H9 (cell line): ENCODE data around the gene RASGRP4. TPM values are rescaled to one million over a fixed set of nuclear protein-coding genes. Genes with fewer than 3 reads are reported as not detected.

Experiments
- DNase-seq: peaks from one replicate; pipeline ENCODE4 v3.0.0-alpha.2; 2017
- H2AFZ ChIP-seq: one replicate; pipeline ENCODE4 v1.6.1; 2013; ENCODE audit warnings: mild to moderate bottlenecking, low read length, control low read depth, moderate library complexity
- H2AK5ac ChIP-seq: 2 replicates; pipeline ENCODE4 v1.6.1; 2013; ENCODE audit warnings: low read length, control low read depth, mixed read lengths; ENCODE audit not compliant: insufficient read length
- H2BK120ac ChIP-seq: one replicate; pipeline ENCODE4 v1.6.1; 2013; ENCODE audit warnings: low read depth, mild to moderate bottlenecking, low read length, control low read depth, inconsistent platforms; ENCODE audit not compliant: poor library complexity, severe bottlenecking
- H2BK12ac ChIP-seq: 2 replicates; pipeline ENCODE4 v1.6.1; 2013; ENCODE audit warnings: low read length, control low read depth, mixed read lengths, low read depth; ENCODE audit not compliant: insufficient read length
- H2BK15ac ChIP-seq: 2 replicates; pipeline ENCODE4 v1.6.1; 2013; ENCODE audit warnings: low read depth, low read length, control low read depth
- H2BK20ac ChIP-seq: one replicate; pipeline ENCODE4 v1.6.1; 2013; ENCODE audit warnings: low read depth, mild to moderate bottlenecking, low read length, control low read depth, inconsistent platforms; ENCODE audit not compliant: poor library complexity, severe bottlenecking
- H2BK5ac ChIP-seq: 2 replicates; pipeline ENCODE4 v1.6.1; 2013; ENCODE audit warnings: low read length, control low read depth, mixed read lengths; ENCODE audit not compliant: insufficient read length
- H3K14ac ChIP-seq: 2 replicates; pipeline ENCODE4 v1.6.1; 2013; ENCODE audit warnings: low read length, control low read depth; ENCODE audit not compliant: insufficient read depth
- H3K18ac ChIP-seq: 2 replicates; pipeline ENCODE4 v1.6.1; 2013; ENCODE audit warnings: low read depth, mild to moderate bottlenecking, mixed read lengths, low read length, control low read depth; ENCODE audit not compliant: insufficient read length
- H3K23ac ChIP-seq: 2 replicates; pipeline ENCODE4 v1.6.1; 2013; ENCODE audit warnings: low read length, control low read depth, mixed read lengths, low read depth; ENCODE audit not compliant: insufficient read length
- H3K23me2 ChIP-seq: 2 replicates; pipeline ENCODE4 v1.6.1; 2013; ENCODE audit warnings: low read depth, mild to moderate bottlenecking, mixed read lengths, low read length, control low read depth; ENCODE audit not compliant: insufficient read length, poor library complexity, severe bottlenecking
- H3K27ac ChIP-seq: 2 replicates; pipeline ENCODE4 v1.5.1; 2013; ENCODE audit warnings: low read length, control low read depth, mixed read lengths, low read depth; ENCODE audit not compliant: insufficient read length
- H3K27me3 ChIP-seq: 2 replicates; pipeline ENCODE4 v1.6.1; 2013; ENCODE audit warnings: low read length, control low read depth, inconsistent platforms; ENCODE audit not compliant: insufficient read depth
- H3K4ac ChIP-seq: 2 replicates; pipeline ENCODE4 v1.6.1; 2013; ENCODE audit warnings: low read depth, mild to moderate bottlenecking, control low read depth, inconsistent platforms, low read length, moderate library complexity
- H3K4me1 ChIP-seq: 2 replicates; pipeline ENCODE4 v1.6.1; 2013; ENCODE audit warnings: low read length, control low read depth, inconsistent platforms; ENCODE audit not compliant: insufficient read depth
- H3K4me2 ChIP-seq: 2 replicates; pipeline ENCODE4 v1.6.1; 2013; ENCODE audit warnings: low read length, control low read depth, mixed read lengths; ENCODE audit not compliant: insufficient read length, insufficient read depth
- H3K56ac ChIP-seq: 2 replicates; pipeline ENCODE4 v1.6.1; 2013; ENCODE audit warnings: low read depth, mild to moderate bottlenecking, mixed read lengths, low read length, control low read depth; ENCODE audit not compliant: insufficient read length
- H3K79me1 ChIP-seq: 2 replicates; pipeline ENCODE4 v1.6.1; 2013; ENCODE audit warnings: low read depth, mild to moderate bottlenecking, moderate library complexity, low read length, control low read depth, inconsistent platforms; ENCODE audit not compliant: insufficient read depth, poor library complexity, severe bottlenecking
- H3K79me2 ChIP-seq: 2 replicates; pipeline ENCODE4 v1.6.1; 2013; ENCODE audit warnings: low read length, control low read depth, inconsistent platforms; ENCODE audit not compliant: insufficient read depth
- H3K9ac ChIP-seq: 2 replicates; pipeline ENCODE4 v1.6.1; 2013; ENCODE audit warnings: low read length, control low read depth, mixed read lengths; ENCODE audit not compliant: insufficient read length; ENCODE audit errors: extremely low read depth
- H3K9me3 ChIP-seq: one replicate; pipeline ENCODE4 v1.6.1; 2013; ENCODE audit warnings: low read depth, low read length, inconsistent platforms; ENCODE audit not compliant: control insufficient read depth
- H3T11ph ChIP-seq: one replicate; pipeline ENCODE4 v1.6.1; 2013; ENCODE audit warnings: mild to moderate bottlenecking, low read length, control low read depth, inconsistent platforms
- H4K20me1 ChIP-seq: one replicate; pipeline ENCODE4 v1.6.1; 2013; ENCODE audit not compliant: control insufficient read depth, insufficient read length, insufficient read depth
- H4K5ac ChIP-seq: 2 replicates; pipeline ENCODE4 v1.6.1; 2013; ENCODE audit warnings: low read depth, mild to moderate bottlenecking, mixed read lengths, low read length, control low read depth; ENCODE audit not compliant: insufficient read length
- H4K8ac ChIP-seq: replicated peaks from 2 replicates; pipeline ENCODE4 v1.6.1; 2013; ENCODE audit warnings: low read length, control low read depth, mixed read lengths, low read depth; ENCODE audit not compliant: insufficient read length
- H4K91ac ChIP-seq: 2 replicates; pipeline ENCODE4 v1.6.1; 2013; ENCODE audit warnings: low read depth, mild to moderate bottlenecking, moderate library complexity, mixed read lengths, low read length, control low read depth; ENCODE audit not compliant: insufficient read length
- H3K27ac Mint-ChIP-seq, 3 experiments: 2 replicates in 2 of 3; 3 replicates in 1 of 3; pipeline ENCODE4 v1.8.0; 2020 to 2021; ENCODE audit warnings: mixed read lengths in 3 of 3, mild to moderate bottlenecking in 1 of 3, moderate library complexity in 1 of 3
- H3K27me3 Mint-ChIP-seq: 2 replicates; pipeline ENCODE4 v1.8.0; 2021; ENCODE audit warnings: low read depth, mild to moderate bottlenecking, moderate library complexity, mixed read lengths
- H3K36me3 Mint-ChIP-seq, 3 experiments: 2 replicates in 2 of 3; 3 replicates in 1 of 3; pipeline ENCODE4 v1.8.0; 2020 to 2021; ENCODE audit warnings: low read depth in 3 of 3, mixed read lengths in 3 of 3; ENCODE audit not compliant: insufficient read depth in 1 of 3
- H3K4me1 Mint-ChIP-seq, 2 experiments: 2 replicates each; pipeline ENCODE4 v1.8.0; 2020; ENCODE audit warnings: mixed read lengths in 2 of 2
- H3K4me3 Mint-ChIP-seq, 2 experiments: 2 replicates in 1 of 2; 3 replicates in 1 of 2; pipeline ENCODE4 v1.8.0; 2020 to 2021; ENCODE audit warnings: mild to moderate bottlenecking in 2 of 2, mixed read lengths in 2 of 2, moderate library complexity in 1 of 2
- H3K9me3 Mint-ChIP-seq, 2 experiments: 2 replicates in 1 of 2; 3 replicates in 1 of 2; pipeline ENCODE4 v1.8.0; 2020; ENCODE audit warnings: mild to moderate bottlenecking in 2 of 2, mixed read lengths in 2 of 2, moderate library complexity in 1 of 2
- WGBS: extraction: QIAGEN DNeasy Blood & Tissue Kit; methylation state at CpG from one replicate; pipeline ENCODE4 v1.1.7; 2013; ENCODE audit warnings: missing lambda C conversion rate, low lambda C conversion rate, mixed read lengths; ENCODE audit not compliant: insufficient read length; ENCODE audit errors: extremely low coverage; 5-methylcytosine and 5-hydroxymethylcytosine counted together
- total RNA-seq: library from RNA; stranded (reverse); gene quantifications from 2 replicates; pipeline ENCODE4 v1.2.1, GENCODE V29; 2021
- TF ChIP-seq, protein P1 (sequence below): fragments of 200-600 bp; sonication (generic); conservative IDR thresholded peaks from 3 replicates; pipeline ENCODE4 v1.8.0; 2021; ENCODE audit warnings: antibody characterized with exemption, mild to moderate bottlenecking

Gene RASGRP4
- total RNA-seq, 1 experiment from 2014 or later = 0.28 TPM

DNA sequence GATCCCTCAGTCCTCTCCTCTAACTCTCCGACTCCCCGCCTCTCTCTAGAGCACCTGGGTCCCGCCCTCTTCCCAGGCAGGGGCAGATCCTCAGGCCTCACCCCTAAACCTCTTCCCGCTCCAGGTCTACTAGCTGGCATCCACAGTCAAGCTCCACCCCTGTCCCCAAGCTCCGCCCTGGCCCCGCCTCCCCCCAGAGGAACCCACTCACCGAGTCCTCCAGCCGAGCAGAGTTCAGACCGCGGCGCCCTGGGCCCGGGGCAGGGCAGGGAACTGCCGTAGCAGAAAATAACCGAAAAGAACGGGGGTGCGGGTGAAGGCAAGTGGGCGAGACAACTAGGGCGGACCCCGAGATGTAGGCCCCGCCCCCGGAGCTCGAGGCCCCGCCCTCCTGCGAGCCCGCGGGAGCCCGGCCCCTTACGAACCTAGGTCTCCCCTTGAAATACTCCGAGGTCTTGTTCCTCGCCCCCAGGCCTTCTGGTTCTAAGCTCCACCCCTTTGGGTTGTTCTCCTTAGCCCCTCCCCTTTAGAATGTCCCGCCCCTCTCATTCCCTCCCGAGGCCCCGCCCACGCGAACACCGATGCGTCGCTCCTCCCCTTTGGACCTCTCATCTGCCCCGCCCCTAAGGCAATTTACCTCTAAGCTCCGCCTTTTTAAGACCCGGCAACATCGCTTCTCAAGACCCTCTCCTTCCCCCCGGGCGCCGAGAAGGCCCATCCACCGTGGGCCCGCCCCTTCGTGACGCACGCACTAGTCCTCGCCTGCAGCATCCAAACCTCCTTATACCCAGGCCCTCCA, 38.3 kb downstream of the RASGRP4 start, which contains the start of gene GGN:
Gene GGN (minus strand): TSS at position 485 of the 799 bp plus-strand sequence. CDS start 773 bp downstream, outside the sequence.
- Mint-ChIP-seq H3K9me3 (no peaks in the 10 kb centered on the region), H3K27ac (peak within 1 kb of the TSS; percentile 73 to 97 (median 96); a peak in 6 of 7 replicates), H3K27me3 (peaks cover 7% of the 10 kb centered on the region; the same call in 1 of the 2 replicates), H3K4me3 (peak within 1 kb of the TSS; percentile 83 to 95), H3K36me3 (peaks cover 12 to 37% (median 26%) of the 10 kb centered on the region in 3 experiments), H3K4me1 (peaks cover 36 to 48% of the 10 kb centered on the region in 2 experiments)
- Histone ChIP-seq H3K4me2 (peak within 1 kb of the TSS; percentile 88), H3K9ac (peak within 1 kb of the TSS; percentile 63), H2BK12ac (no peak within 1 kb of the TSS), H4K20me1 (no peaks in the 10 kb centered on the region), H3K27ac (no peak within 1 kb of the TSS), H3K14ac (peak within 1 kb of the TSS; percentile 77), H3K27me3 (no peaks in the 10 kb centered on the region), H3T11ph (no peak within 1 kb of the TSS), H3K56ac (no peak within 1 kb of the TSS), H2BK20ac (no peak within 1 kb of the TSS), H3K79me2 (no peaks in the 10 kb centered on the region; the same call in 1 of the 2 replicates), H2AK5ac (no peak within 1 kb of the TSS), H3K23me2 (peaks cover 35% of the 10 kb centered on the region), H2BK15ac (no peak within 1 kb of the TSS), H3K23ac (no peak within 1 kb of the TSS), H2AFZ (peak within 1 kb of the TSS; percentile 70), H4K5ac (no peak within 1 kb of the TSS), H4K8ac (no peak within 1 kb of the TSS), H2BK120ac (no peak within 1 kb of the TSS), H3K4me1 (no peaks in the 10 kb centered on the region; the same call in 1 of the 2 replicates), H3K79me1 (no peaks in the 10 kb centered on the region), H3K18ac (peak within 1 kb of the TSS; percentile 64), H4K91ac (no peak within 1 kb of the TSS), H3K4ac (no peak within 1 kb of the TSS), H3K9me3 (no peaks in the 10 kb centered on the region), H2BK5ac (no peak within 1 kb of the TSS)
- no CpG with 5 or more reads among the region's 51 CpGs for WGBS
- TF ChIP-seq, protein P1, sequence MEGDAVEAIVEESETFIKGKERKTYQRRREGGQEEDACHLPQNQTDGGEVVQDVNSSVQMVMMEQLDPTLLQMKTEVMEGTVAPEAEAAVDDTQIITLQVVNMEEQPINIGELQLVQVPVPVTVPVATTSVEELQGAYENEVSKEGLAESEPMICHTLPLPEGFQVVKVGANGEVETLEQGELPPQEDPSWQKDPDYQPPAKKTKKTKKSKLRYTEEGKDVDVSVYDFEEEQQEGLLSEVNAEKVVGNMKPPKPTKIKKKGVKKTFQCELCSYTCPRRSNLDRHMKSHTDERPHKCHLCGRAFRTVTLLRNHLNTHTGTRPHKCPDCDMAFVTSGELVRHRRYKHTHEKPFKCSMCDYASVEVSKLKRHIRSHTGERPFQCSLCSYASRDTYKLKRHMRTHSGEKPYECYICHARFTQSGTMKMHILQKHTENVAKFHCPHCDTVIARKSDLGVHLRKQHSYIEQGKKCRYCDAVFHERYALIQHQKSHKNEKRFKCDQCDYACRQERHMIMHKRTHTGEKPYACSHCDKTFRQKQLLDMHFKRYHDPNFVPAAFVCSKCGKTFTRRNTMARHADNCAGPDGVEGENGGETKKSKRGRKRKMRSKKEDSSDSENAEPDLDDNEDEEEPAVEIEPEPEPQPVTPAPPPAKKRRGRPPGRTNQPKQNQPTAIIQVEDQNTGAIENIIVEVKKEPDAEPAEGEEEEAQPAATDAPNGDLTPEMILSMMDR = no peak
- peak; percentile 99 for DNase-seq
